Measurements from ENCODE around the gene ANKRD16. TPM values are rescaled to one million over a fixed set of nuclear protein-coding genes. Genes with fewer than 3 reads are reported as not detected.
A peak's percentile ranks its signal among the peaks of the same experiment; 100 is the strongest.

Gene ANKRD16
- total and polyA plus RNA-seq, 2 of the 13 experiments (the other 11 are each of a cell fraction or from before 2014, with no cell fraction given), result 8.0 to 11.4 TPM

GRCh38 chr10:5812283-5813090, 77.2 kb downstream of the ANKRD16 start:
- DNase-seq (ENCODE audit: low spot score) (no peak), ATAC-seq (peak; percentile 57), FAIRE-seq (no peak)
- peaks cover 52% of the 10 kb centered on the region for H4K20me1 ChIP-seq (ENCODE audit: insufficient read depth, low read length)
- H3K9me3 ChIP-seq (ENCODE audit: low read length), result no peaks in the 10 kb centered on the region
- H3K36me3 ChIP-seq (replicated peaks in 1 of 2; ENCODE audit: control insufficient read depth in 1 of 2, insufficient read depth in 2 of 2, low read length in 2 of 2), result peaks cover 0 to 6% of the 10 kb centered on the region in 2 experiments; a peak in 2 of 5 replicates
- ChIA-PET CTCF (ENCODE audit: low intra/inter-chr PET ratio, low total read pairs) (no interaction called here), POLR2A (interaction anchor here (0.8 to 2.3 kb wide), 13 partner anchors 8 to 264 kb away, joined by 3 to 23 read pairs (median 5); no protein-coding TSS in a partner anchor)
- peak overlapping the region; percentile 90 for H3K4me2 ChIP-seq (ENCODE audit: low read depth, low read length)
- peaks cover 0 to 3% of the 10 kb centered on the region in 2 experiments; a peak in 1 of 5 replicates for H3K27me3 ChIP-seq (ENCODE audit: control insufficient read depth in 1 of 2, insufficient read depth in 2 of 2, low read length in 2 of 2)
- 0% methylated on average over 23 of the region's 49 CpGs for WGBS (ENCODE audit: low lambda C conversion rate)
- no peak overlapping the region for H2AFZ ChIP-seq (ENCODE audit: low read length)
- intact Hi-C loops (cut with micrococcal nuclease; ENCODE audit: unreplicated experiment), result loop anchor here (5.0 kb wide), 1 partner anchor 75 kb away; the partner anchor contains the start of gene ANKRD16
- peak overlapping the region; percentile 99 for H3K9ac ChIP-seq (ENCODE audit: insufficient read depth, low read depth, low read length)
- TSS peak; percentile 48 for BruUV-seq (replicated peaks)
- H3K79me2 ChIP-seq (ENCODE audit: insufficient read depth, low read length), result peaks cover 61% of the 10 kb centered on the region
- in situ Hi-C loops (cut with HindIII; ENCODE audit: extremely low pct_ligation_motif_present, low pct_unique_long_range_greater_than_20kb), result loop anchor here (10.0 kb wide), 1 partner anchor 62 kb away; no protein-coding TSS in a partner anchor
- peaks cover 66% of the 10 kb centered on the region for H3K4me1 ChIP-seq (ENCODE audit: insufficient read depth, low read length)
- peak overlapping the region; percentile 100 for H3K27ac ChIP-seq (ENCODE audit: extremely low read length, insufficient read depth, low read length)
- peak overlapping the region; percentile 89 to 100 (median 97) for H3K4me3 ChIP-seq (replicated peaks in 1 of 3; ENCODE audit: insufficient read depth in 1 of 3, low read depth in 2 of 3, low read length in 3 of 3)
- TF ChIP-seq, protein P1, sequence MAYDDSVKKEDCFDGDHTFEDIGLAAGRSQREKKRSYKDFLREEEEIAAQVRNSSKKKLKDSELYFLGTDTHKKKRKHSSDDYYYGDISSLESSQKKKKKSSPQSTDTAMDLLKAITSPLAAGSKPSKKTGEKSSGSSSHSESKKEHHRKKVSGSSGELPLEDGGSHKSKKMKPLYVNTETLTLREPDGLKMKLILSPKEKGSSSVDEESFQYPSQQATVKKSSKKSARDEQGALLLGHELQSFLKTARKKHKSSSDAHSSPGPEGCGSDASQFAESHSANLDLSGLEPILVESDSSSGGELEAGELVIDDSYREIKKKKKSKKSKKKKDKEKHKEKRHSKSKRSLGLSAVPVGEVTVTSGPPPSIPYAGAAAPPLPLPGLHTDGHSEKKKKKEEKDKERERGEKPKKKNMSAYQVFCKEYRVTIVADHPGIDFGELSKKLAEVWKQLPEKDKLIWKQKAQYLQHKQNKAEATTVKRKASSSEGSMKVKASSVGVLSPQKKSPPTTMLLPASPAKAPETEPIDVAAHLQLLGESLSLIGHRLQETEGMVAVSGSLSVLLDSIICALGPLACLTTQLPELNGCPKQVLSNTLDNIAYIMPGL (CRISPR knock-in tag; IDR thresholded peaks at IDR 0.05; ENCODE audit: borderline replicate concordance in 1 of 2, low read depth in 1 of 2), result no peak; a peak in 1 of 4 replicates
- TF ChIP-seq IRF2 (CRISPR knock-in tag; IDR thresholded peaks at IDR 0.05) (no peak), ZNF841 (CRISPR knock-in tag; IDR thresholded peaks at IDR 0.05; ENCODE audit: borderline replicate concordance) (no peak), ARID2 (CRISPR knock-in tag; IDR thresholded peaks at IDR 0.05; ENCODE audit: borderline replicate concordance) (no peak), ZNF709 (CRISPR knock-in tag; IDR thresholded peaks at IDR 0.05) (0 out of 2 replicates have a peak, but pooled peaks have one; percentile 22), HMG20A (CRISPR knock-in tag; IDR thresholded peaks at IDR 0.05; ENCODE audit: borderline replicate concordance) (no peak), ZNF574 (CRISPR knock-in tag; IDR thresholded peaks at IDR 0.05) (no peak), THRA (CRISPR knock-in tag; IDR thresholded peaks at IDR 0.05; ENCODE audit: borderline replicate concordance) (no peak), ZNF556 (CRISPR knock-in tag; IDR thresholded peaks at IDR 0.05; ENCODE audit: borderline replicate concordance) (0 out of 2 replicates have a peak, but pooled peaks have one; percentile 73), ADNP (CRISPR knock-in tag; IDR thresholded peaks at IDR 0.05) (no peak)
- TF ChIP-seq, protein P2, sequence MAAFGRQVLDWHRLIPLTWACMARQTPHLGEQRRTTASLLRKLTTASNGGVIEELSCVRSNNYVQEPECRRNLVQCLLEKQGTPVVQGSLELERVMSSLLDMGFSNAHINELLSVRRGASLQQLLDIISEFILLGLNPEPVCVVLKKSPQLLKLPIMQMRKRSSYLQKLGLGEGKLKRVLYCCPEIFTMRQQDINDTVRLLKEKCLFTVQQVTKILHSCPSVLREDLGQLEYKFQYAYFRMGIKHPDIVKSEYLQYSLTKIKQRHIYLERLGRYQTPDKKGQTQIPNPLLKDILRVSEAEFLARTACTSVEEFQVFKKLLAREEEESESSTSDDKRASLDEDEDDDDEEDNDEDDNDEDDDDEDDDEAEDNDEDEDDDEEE (CRISPR knock-in tag; IDR thresholded peaks at IDR 0.05), result no peak
- TF ChIP-seq, protein P3, sequence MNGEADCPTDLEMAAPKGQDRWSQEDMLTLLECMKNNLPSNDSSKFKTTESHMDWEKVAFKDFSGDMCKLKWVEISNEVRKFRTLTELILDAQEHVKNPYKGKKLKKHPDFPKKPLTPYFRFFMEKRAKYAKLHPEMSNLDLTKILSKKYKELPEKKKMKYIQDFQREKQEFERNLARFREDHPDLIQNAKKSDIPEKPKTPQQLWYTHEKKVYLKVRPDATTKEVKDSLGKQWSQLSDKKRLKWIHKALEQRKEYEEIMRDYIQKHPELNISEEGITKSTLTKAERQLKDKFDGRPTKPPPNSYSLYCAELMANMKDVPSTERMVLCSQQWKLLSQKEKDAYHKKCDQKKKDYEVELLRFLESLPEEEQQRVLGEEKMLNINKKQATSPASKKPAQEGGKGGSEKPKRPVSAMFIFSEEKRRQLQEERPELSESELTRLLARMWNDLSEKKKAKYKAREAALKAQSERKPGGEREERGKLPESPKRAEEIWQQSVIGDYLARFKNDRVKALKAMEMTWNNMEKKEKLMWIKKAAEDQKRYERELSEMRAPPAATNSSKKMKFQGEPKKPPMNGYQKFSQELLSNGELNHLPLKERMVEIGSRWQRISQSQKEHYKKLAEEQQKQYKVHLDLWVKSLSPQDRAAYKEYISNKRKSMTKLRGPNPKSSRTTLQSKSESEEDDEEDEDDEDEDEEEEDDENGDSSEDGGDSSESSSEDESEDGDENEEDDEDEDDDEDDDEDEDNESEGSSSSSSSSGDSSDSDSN (CRISPR knock-in tag; IDR thresholded peaks at IDR 0.05), result peak; percentile 87
